NCI-H2081 treated with DMSO at 0.1 percent for 48 hours (cell line): ENCODE results near the gene VWA8.
"Not testable (repeated sequence)": the region's sequence is repeated elsewhere in the genome, so short reads cannot be mapped to it uniquely, and the experiment has no call there.

Experiments used
- DNase-seq: peaks from one replicate; lab custom pipeline; 2025; lab: John Stamatoyannopoulos, UW

Gene VWA8

GRCh38 chr13:41851351-41851750, 109.6 kb downstream of the VWA8 start:
- no peak for DNase-seq

GRCh38 chr13:41848435-41849255, 112.3 kb downstream of the VWA8 start:
- DNase-seq: no peak

- no peak for DNase-seq
These were observed 113.7 kb downstream of the VWA8 start for GRCh38 chr13:41847216-41847615.

- no peak for DNase-seq
These were observed 118.8 kb downstream of the VWA8 start for GRCh38 chr13:41842036-41842620.

GRCh38 chr13:41837629-41838028, 123.3 kb downstream of the VWA8 start:
- DNase-seq: no peak

GRCh38 chr13:41835871-41836270, 125.0 kb downstream of the VWA8 start:
- no peak for DNase-seq

- DNase-seq: not testable (repeated sequence)
These were observed 126.2 kb downstream of the VWA8 start for GRCh38 chr13:41834697-41835096.

GRCh38 chr13:41833831-41834230, 127.1 kb downstream of the VWA8 start:
- DNase-seq: no peak

GRCh38 chr13:41833201-41833600, 127.7 kb downstream of the VWA8 start:
- DNase-seq: no peak

- no peak for DNase-seq
These were observed 133.2 kb downstream of the VWA8 start for GRCh38 chr13:41827507-41828213.

- DNase-seq: no peak
These were observed 135.2 kb downstream of the VWA8 start for GRCh38 chr13:41825691-41826090.

GRCh38 chr13:41823476-41823875, 137.4 kb downstream of the VWA8 start:
- DNase-seq: no peak

- no peak for DNase-seq
These were observed 138.3 kb downstream of the VWA8 start for GRCh38 chr13:41822560-41822959.

- DNase-seq: no peak
These were observed 139.7 kb downstream of the VWA8 start for GRCh38 chr13:41821238-41821594.

- no peak for DNase-seq
These were observed 140.2 kb downstream of the VWA8 start for GRCh38 chr13:41820581-41821237.

- DNase-seq: no peak
These were observed 144.9 kb downstream of the VWA8 start for GRCh38 chr13:41816057-41816456.

- no peak for DNase-seq
These were observed 147.5 kb downstream of the VWA8 start for GRCh38 chr13:41813426-41813825.

GRCh38 chr13:41812851-41813250, 148.1 kb downstream of the VWA8 start:
- no peak for DNase-seq

- no peak for DNase-seq
These were observed 148.7 kb downstream of the VWA8 start for GRCh38 chr13:41812237-41812636.

GRCh38 chr13:41811588-41812021, 149.3 kb downstream of the VWA8 start:
- DNase-seq: no peak

- no peak for DNase-seq
These were observed 150.9 kb downstream of the VWA8 start for GRCh38 chr13:41809962-41810361.

- DNase-seq: not testable (repeated sequence)
These were observed 157.5 kb downstream of the VWA8 start for GRCh38 chr13:41803445-41803735.
